ENCODE data around the gene SLC25A43. TPM values are rescaled to one million over a fixed set of nuclear protein-coding genes. Genes with fewer than 3 reads are reported as not detected.

SLC25A43 gene
- total and polyA plus RNA-seq, 3 experiments from 2014 or later, result 7.6 to 11.8 (median 10.6) TPM

- Mint-ChIP-seq H3K4me3 (no peak overlapping the region), H3K9me3 (no peaks in the 10 kb centered on the region), H3K27ac (no peak overlapping the region), H3K36me3 (no peaks in the 10 kb centered on the region), H3K4me1 (peaks cover 0 to 5% (median 2%) of the 10 kb centered on the region in 3 donors), H3K27me3 (no peaks in the 10 kb centered on the region)
- POLR2A ChIA-PET, result no interaction called here
- H3K27ac ChIP-seq (ENCODE audit: low read depth, low read length), result no peak overlapping the region
- H3K4me1 ChIP-seq (ENCODE audit: insufficient read depth, low read length), result no peaks in the 10 kb centered on the region
- H3K4me3 ChIP-seq (ENCODE audit: low read length), result no peak overlapping the region
- CTCF ChIA-PET, result no interaction called here
- no peaks in the 10 kb centered on the region for H3K9me3 ChIP-seq (ENCODE audit: low read length)
- DNase-seq, result no peak
- no peaks in the 10 kb centered on the region for H3K36me3 ChIP-seq (ENCODE audit: insufficient read depth, low read length)
- H3K27me3 ChIP-seq (ENCODE audit: insufficient read depth, low read length, poor library complexity, severe bottlenecking), result no peaks in the 10 kb centered on the region
Measured at GRCh38 chrX:119393144-119393543, 6.0 kb upstream of the SLC25A43 start.

- Histone ChIP-seq H3K27ac (ENCODE audit: low read depth, low read length) (peak overlapping the region; percentile 43), H3K4me3 (ENCODE audit: low read length) (peak overlapping the region; percentile 45), H3K9me3 (ENCODE audit: low read length) (no peaks in the 10 kb centered on the region), H3K4me1 (ENCODE audit: insufficient read depth, low read length) (peaks cover 7% of the 10 kb centered on the region), H3K36me3 (ENCODE audit: insufficient read depth, low read length) (no peaks in the 10 kb centered on the region), H3K27me3 (ENCODE audit: insufficient read depth, low read length, poor library complexity, severe bottlenecking) (no peaks in the 10 kb centered on the region)
- peak overlapping the region; percentile 82 to 92 (median 88) for H3K4me3 Mint-ChIP-seq
- H3K27ac Mint-ChIP-seq, result peak overlapping the region; percentile 62 to 98 (median 86)
- ChIA-PET POLR2A (no interaction called here), CTCF (no interaction called here)
- H3K36me3 Mint-ChIP-seq, result no peaks in the 10 kb centered on the region
- DNase-seq, result no peak
- peaks cover 5 to 42% (median 15%) of the 10 kb centered on the region in 3 donors for H3K4me1 Mint-ChIP-seq
- H3K27me3 Mint-ChIP-seq, result peaks cover 0 to 3% of the 10 kb centered on the region in 2 donors
- H3K9me3 Mint-ChIP-seq, result no peaks in the 10 kb centered on the region
Measured at GRCh38 chrX:119398587-119398973, 556 bp upstream of the SLC25A43 start.

GRCh38 chrX:119399772-119400101 is 601 bp downstream of the SLC25A43 start:
- ChIA-PET CTCF (no interaction called here), POLR2A (no interaction called here)
- Histone ChIP-seq H3K36me3 (ENCODE audit: insufficient read depth, low read length) (no peaks in the 10 kb centered on the region), H3K27me3 (ENCODE audit: insufficient read depth, low read length, poor library complexity, severe bottlenecking) (no peaks in the 10 kb centered on the region), H3K9me3 (ENCODE audit: low read length) (no peaks in the 10 kb centered on the region), H3K4me3 (ENCODE audit: low read length) (no peak overlapping the region), H3K27ac (ENCODE audit: low read depth, low read length) (no peak overlapping the region), H3K4me1 (ENCODE audit: insufficient read depth, low read length) (peaks cover 7% of the 10 kb centered on the region)
- DNase-seq, result no peak
- peaks cover 5 to 42% (median 15%) of the 10 kb centered on the region in 3 donors for H3K4me1 Mint-ChIP-seq
- peak overlapping the region in 4 of 8 donors; percentile 23 to 79 (median 72) for H3K27ac Mint-ChIP-seq
- peak overlapping the region in 6 of 7 donors; percentile 54 to 75 (median 66) for H3K4me3 Mint-ChIP-seq
- H3K9me3 Mint-ChIP-seq, result no peaks in the 10 kb centered on the region
- H3K36me3 Mint-ChIP-seq, result no peaks in the 10 kb centered on the region
- H3K27me3 Mint-ChIP-seq, result peaks cover 0 to 3% of the 10 kb centered on the region in 2 donors

- Histone ChIP-seq H3K4me1 (ENCODE audit: insufficient read depth, low read length) (peaks cover 7% of the 10 kb centered on the region), H3K36me3 (ENCODE audit: insufficient read depth, low read length) (no peaks in the 10 kb centered on the region), H3K4me3 (ENCODE audit: low read length) (no peak overlapping the region), H3K27me3 (ENCODE audit: insufficient read depth, low read length, poor library complexity, severe bottlenecking) (no peaks in the 10 kb centered on the region), H3K9me3 (ENCODE audit: low read length) (no peaks in the 10 kb centered on the region), H3K27ac (ENCODE audit: low read depth, low read length) (no peak overlapping the region)
- Mint-ChIP-seq H3K9me3 (no peaks in the 10 kb centered on the region), H3K27me3 (peaks cover 0 to 3% of the 10 kb centered on the region in 2 donors), H3K4me3 (peak overlapping the region in 1 of 7 donors; percentile 46), H3K36me3 (no peaks in the 10 kb centered on the region), H3K27ac (peak overlapping the region in 3 of 8 donors; percentile 16 to 59 (median 50)), H3K4me1 (peaks cover 5 to 42% (median 15%) of the 10 kb centered on the region in 3 donors)
- ChIA-PET CTCF (no interaction called here), POLR2A (no interaction called here)
- no peak for DNase-seq
Measured at GRCh38 chrX:119401569-119401968, 2.4 kb downstream of the SLC25A43 start.

GRCh38 chrX:119402588-119402987 is 3.5 kb downstream of the SLC25A43 start:
- peaks cover 0 to 3% of the 10 kb centered on the region in 2 donors for H3K27me3 Mint-ChIP-seq
- H3K4me1 Mint-ChIP-seq, result peaks cover 5 to 42% (median 15%) of the 10 kb centered on the region in 3 donors
- POLR2A ChIA-PET, result no interaction called here
- no peaks in the 10 kb centered on the region for H3K9me3 Mint-ChIP-seq
- Histone ChIP-seq H3K9me3 (ENCODE audit: low read length) (no peaks in the 10 kb centered on the region), H3K4me1 (ENCODE audit: insufficient read depth, low read length) (peaks cover 7% of the 10 kb centered on the region), H3K36me3 (ENCODE audit: insufficient read depth, low read length) (no peaks in the 10 kb centered on the region), H3K27me3 (ENCODE audit: insufficient read depth, low read length, poor library complexity, severe bottlenecking) (no peaks in the 10 kb centered on the region), H3K4me3 (ENCODE audit: low read length) (no peak overlapping the region), H3K27ac (ENCODE audit: low read depth, low read length) (no peak overlapping the region)
- H3K36me3 Mint-ChIP-seq, result peaks cover 0 to 5% (median 0%) of the 10 kb centered on the region in 3 donors
- H3K4me3 Mint-ChIP-seq, result peak overlapping the region in 1 of 7 donors; percentile 0
- peak overlapping the region in 2 of 8 donors; percentile 0 to 30 for H3K27ac Mint-ChIP-seq
- CTCF ChIA-PET, result no interaction called here
- no peak for DNase-seq

- Mint-ChIP-seq H3K4me3 (no peak overlapping the region), H3K9me3 (no peaks in the 10 kb centered on the region), H3K27me3 (no peaks in the 10 kb centered on the region), H3K4me1 (peaks cover 0 to 8% (median 0%) of the 10 kb centered on the region in 3 donors), H3K36me3 (peaks cover 0 to 19% (median 0%) of the 10 kb centered on the region in 3 donors), H3K27ac (no peak overlapping the region)
- CTCF ChIA-PET, result no interaction called here
- H3K4me3 ChIP-seq (ENCODE audit: low read length), result no peak overlapping the region
- no peaks in the 10 kb centered on the region for H3K27me3 ChIP-seq (ENCODE audit: insufficient read depth, low read length, poor library complexity, severe bottlenecking)
- no peak overlapping the region for H3K27ac ChIP-seq (ENCODE audit: low read depth, low read length)
- no peak for DNase-seq
- H3K9me3 ChIP-seq (ENCODE audit: low read length), result no peaks in the 10 kb centered on the region
- H3K36me3 ChIP-seq (ENCODE audit: insufficient read depth, low read length), result no peaks in the 10 kb centered on the region
- H3K4me1 ChIP-seq (ENCODE audit: insufficient read depth, low read length), result no peaks in the 10 kb centered on the region
- POLR2A ChIA-PET, result no interaction called here
Measured at GRCh38 chrX:119406776-119407175, 7.6 kb downstream of the SLC25A43 start.

- Histone ChIP-seq H3K4me3 (ENCODE audit: low read length) (no peak overlapping the region), H3K36me3 (ENCODE audit: insufficient read depth, low read length) (no peaks in the 10 kb centered on the region), H3K9me3 (ENCODE audit: low read length) (no peaks in the 10 kb centered on the region), H3K4me1 (ENCODE audit: insufficient read depth, low read length) (no peaks in the 10 kb centered on the region), H3K27ac (ENCODE audit: low read depth, low read length) (no peak overlapping the region), H3K27me3 (ENCODE audit: insufficient read depth, low read length, poor library complexity, severe bottlenecking) (no peaks in the 10 kb centered on the region)
- ChIA-PET POLR2A (no interaction called here), CTCF (no interaction called here)
- Mint-ChIP-seq H3K27me3 (no peaks in the 10 kb centered on the region), H3K4me3 (no peak overlapping the region), H3K9me3 (no peaks in the 10 kb centered on the region), H3K36me3 (peaks cover 0 to 22% (median 0%) of the 10 kb centered on the region in 3 donors), H3K4me1 (no peaks in the 10 kb centered on the region), H3K27ac (peak overlapping the region in 2 of 8 donors; percentile 38 to 77)
- DNase-seq, result no peak
Measured at GRCh38 chrX:119407681-119408080, 8.5 kb downstream of the SLC25A43 start.

GRCh38 chrX:119410027-119410819 is 11.1 kb downstream of the SLC25A43 start:
- Histone ChIP-seq H3K9me3 (ENCODE audit: low read length) (no peaks in the 10 kb centered on the region), H3K4me3 (ENCODE audit: low read length) (no peak overlapping the region), H3K36me3 (ENCODE audit: insufficient read depth, low read length) (no peaks in the 10 kb centered on the region), H3K4me1 (ENCODE audit: insufficient read depth, low read length) (no peaks in the 10 kb centered on the region), H3K27me3 (ENCODE audit: insufficient read depth, low read length, poor library complexity, severe bottlenecking) (no peaks in the 10 kb centered on the region), H3K27ac (ENCODE audit: low read depth, low read length) (no peak overlapping the region)
- H3K4me1 Mint-ChIP-seq, result no peaks in the 10 kb centered on the region
- H3K4me3 Mint-ChIP-seq, result no peak overlapping the region
- no peak for DNase-seq
- H3K9me3 Mint-ChIP-seq, result no peaks in the 10 kb centered on the region
- ChIA-PET POLR2A (no interaction called here), CTCF (no interaction called here)
- H3K27ac Mint-ChIP-seq, result peak overlapping the region in 1 of 8 donors; percentile 41
- no peaks in the 10 kb centered on the region for H3K27me3 Mint-ChIP-seq
- peaks cover 0 to 22% (median 0%) of the 10 kb centered on the region in 3 donors for H3K36me3 Mint-ChIP-seq
